Fibroblast of lung (primary cell): ENCODE results near the gene DAB1. TPM values are rescaled to one million over a fixed set of nuclear protein-coding genes. Genes with fewer than 3 reads are reported as not detected.

Experiments used
- DNase-seq, 2 donors: peaks; one replicate each; pipeline versions ENCODE4 v3.0.0 to v3.0.0-alpha.2; 2010; ENCODE audit warnings: low read depth in 2 of 2
- H2AFZ ChIP-seq: 2 replicates; pipeline ENCODE4 v1.5.1; 2012; ENCODE audit warnings: low read length, control low read depth, inconsistent platforms
- H3K27ac ChIP-seq: 2 replicates; pipeline ENCODE4 v1.5.1; 2011; ENCODE audit warnings: low read length, control low read depth; ENCODE audit not compliant: insufficient read depth
- H3K27me3 ChIP-seq: 2 replicates; pipeline ENCODE4 v1.5.1; 2011; ENCODE audit warnings: mild to moderate bottlenecking, low read length; ENCODE audit not compliant: control insufficient read depth, insufficient read depth
- H3K36me3 ChIP-seq: 2 replicates; pipeline ENCODE4 v1.5.1; 2011; ENCODE audit warnings: low read length; ENCODE audit not compliant: control insufficient read depth, insufficient read depth
- H3K4me1 ChIP-seq: 2 replicates; pipeline ENCODE4 v1.5.1; 2011; ENCODE audit warnings: low read length; ENCODE audit not compliant: control insufficient read depth, insufficient read depth; ENCODE audit errors: extremely low read depth
- H3K4me2 ChIP-seq: 2 replicates; pipeline ENCODE4 v1.5.1; 2011; ENCODE audit warnings: low read length, control low read depth; ENCODE audit not compliant: insufficient read depth; ENCODE audit errors: extremely low read depth
- H3K4me3 ChIP-seq, 4 experiments: fragments of 200-600 bp in 1 of 4; sonication (generic) in 1 of 4; replicated peaks in 1 of 4; 2 replicates each; pipeline ENCODE4 v1.5.1; 2011 to 2016; ENCODE audit warnings: low read length in 4 of 4, low read depth in 3 of 4, mild to moderate bottlenecking in 3 of 4, control low read depth in 2 of 4, inconsistent platforms in 1 of 4, mixed read lengths in 1 of 4; ENCODE audit not compliant: insufficient read depth in 1 of 4; ENCODE audit errors: control extremely low read depth in 1 of 4
- H3K79me2 ChIP-seq: 2 replicates; pipeline ENCODE4 v1.5.1; 2012; ENCODE audit warnings: mild to moderate bottlenecking, low read length, inconsistent platforms; ENCODE audit not compliant: control insufficient read depth, insufficient read depth
- H3K9ac ChIP-seq: 2 replicates; pipeline ENCODE4 v1.5.1; 2011; ENCODE audit warnings: mild to moderate bottlenecking, low read length, control low read depth; ENCODE audit not compliant: insufficient read depth
- H3K9me3 ChIP-seq: 2 replicates; pipeline ENCODE4 v1.5.1; 2012; ENCODE audit warnings: low read depth, low read length; ENCODE audit not compliant: control insufficient read depth, insufficient read depth
- H4K20me1 ChIP-seq: 2 replicates; pipeline ENCODE4 v1.5.1; 2011; ENCODE audit warnings: low read length; ENCODE audit not compliant: control insufficient read depth, insufficient read depth; ENCODE audit errors: extremely low read depth
- CTCF ChIP-seq, 2 donors: IDR thresholded peaks in 1 of 2; conservative IDR thresholded peaks in 1 of 2; 1 replicate in 1 of 2; 2 replicates in 1 of 2; pipeline ENCODE4 v1.5.1; 2011 to 2012; ENCODE audit warnings: low read length in 2 of 2, control low read depth in 1 of 2, inconsistent platforms in 1 of 2, low read depth in 1 of 2, mild to moderate bottlenecking in 1 of 2
- EZH2 ChIP-seq: IDR thresholded peaks from 2 replicates; pipeline ENCODE4 v1.5.1; 2012; ENCODE audit warnings: low read length, control low read depth, mild to moderate bottlenecking; ENCODE audit errors: missing control alignments
- polyA plus RNA-seq, 2 donors: library from polyadenylated mRNA; depleted of rRNA in 1 of 2; stranded (reverse) in 1 of 2; unstranded in 1 of 2; fragments of >200 nt; gene quantifications; 2 replicates each; pipeline ENCODE4 v1.2.1, GENCODE V29; 2011 to 2012; ENCODE audit warnings: missing spikeins in 1 of 2
- total RNA-seq: library from RNA; depleted of rRNA; stranded (reverse); fragments of >200 nt; gene quantifications from 2 replicates; pipeline ENCODE4 v1.2.1, GENCODE V29; 2014

Gene DAB1
- total and polyA plus RNA-seq, 2 donors (not counting 1 experiment from before 2014, with no cell fraction given) = 0.17 to 2.0 TPM

GRCh38 chr1:57378534-57378933 is 45.3 kb downstream of the DAB1 start:
- H3K9me3 ChIP-seq = no peaks in the 10 kb centered on the region
- H3K27ac ChIP-seq = no peak overlapping the region
- H2AFZ ChIP-seq = no peak overlapping the region
- no peak overlapping the region for H3K4me2 ChIP-seq
- H4K20me1 ChIP-seq = no peaks in the 10 kb centered on the region
- no peak overlapping the region for H3K4me3 ChIP-seq
- no peak overlapping the region for H3K9ac ChIP-seq
- H3K79me2 ChIP-seq = no peaks in the 10 kb centered on the region
- H3K27me3 ChIP-seq = no peaks in the 10 kb centered on the region
- DNase-seq = no peak
- no peaks in the 10 kb centered on the region for H3K4me1 ChIP-seq
- H3K36me3 ChIP-seq = no peaks in the 10 kb centered on the region
- no peak for TF ChIP-seq EZH2
- no peak for TF ChIP-seq CTCF (conservative IDR thresholded peaks at IDR 0.05 in 1 of 2, IDR thresholded peaks at IDR 0.05 in 1 of 2; ENCODE audit: low read depth in 1 of 2, low read length in 2 of 2)

- no peaks in the 10 kb centered on the region for H4K20me1 ChIP-seq
- no peak for DNase-seq
- no peak overlapping the region for H3K4me3 ChIP-seq
- H3K27ac ChIP-seq = no peak overlapping the region
- H3K4me1 ChIP-seq = no peaks in the 10 kb centered on the region
- H3K4me2 ChIP-seq = no peak overlapping the region
- no peaks in the 10 kb centered on the region for H3K9me3 ChIP-seq
- H3K27me3 ChIP-seq = no peaks in the 10 kb centered on the region
- no peaks in the 10 kb centered on the region for H3K36me3 ChIP-seq
- no peaks in the 10 kb centered on the region for H3K79me2 ChIP-seq
- TF ChIP-seq EZH2 (no peak), CTCF (conservative IDR thresholded peaks at IDR 0.05 in 1 of 2, IDR thresholded peaks at IDR 0.05 in 1 of 2; ENCODE audit: low read depth in 1 of 2, low read length in 2 of 2) (no peak)
- no peak overlapping the region for H3K9ac ChIP-seq
- no peak overlapping the region for H2AFZ ChIP-seq
Measured at GRCh38 chr1:57377339-57378139, 46.3 kb downstream of the DAB1 start.

- Histone ChIP-seq H3K9me3 (no peaks in the 10 kb centered on the region), H3K27ac (no peak overlapping the region), H3K27me3 (no peaks in the 10 kb centered on the region), H3K4me1 (no peaks in the 10 kb centered on the region), H3K4me3 (no peak overlapping the region), H2AFZ (no peak overlapping the region), H3K36me3 (no peaks in the 10 kb centered on the region), H4K20me1 (no peaks in the 10 kb centered on the region), H3K4me2 (no peak overlapping the region), H3K9ac (no peak overlapping the region), H3K79me2 (no peaks in the 10 kb centered on the region)
- no peak for TF ChIP-seq CTCF (conservative IDR thresholded peaks at IDR 0.05 in 1 of 2, IDR thresholded peaks at IDR 0.05 in 1 of 2; ENCODE audit: low read depth in 1 of 2, low read length in 2 of 2)
- TF ChIP-seq EZH2 = no peak
- DNase-seq = no peak
Measured at GRCh38 chr1:57376041-57376440, 47.8 kb downstream of the DAB1 start.
